Neural crest cell (in vitro differentiated cells): ENCODE data around the gene KANK2. TPM values are rescaled to one million over a fixed set of nuclear protein-coding genes. Genes with fewer than 3 reads are reported as not detected.

Experiments
- DNase-seq: peaks from one replicate; pipeline ENCODE4 v3.0.0; 2021; ENCODE audit warnings: low read depth, mixed read lengths, low spot score
- H3K27ac Mint-ChIP-seq: one replicate; pipeline ENCODE4 v1.8.0; 2021; ENCODE audit warnings: mild to moderate bottlenecking, mixed read lengths; ENCODE audit not compliant: unreplicated experiment
- H3K27me3 Mint-ChIP-seq: 2 replicates; pipeline ENCODE4 v1.8.0; 2021; ENCODE audit warnings: low read depth, mild to moderate bottlenecking, mixed read lengths
- H3K36me3 Mint-ChIP-seq: 2 replicates; pipeline ENCODE4 v1.8.0; 2021; ENCODE audit warnings: low read depth, mild to moderate bottlenecking, mixed read lengths
- H3K4me1 Mint-ChIP-seq: 2 replicates; pipeline ENCODE4 v1.8.0; 2021; ENCODE audit warnings: mixed read lengths
- H3K4me3 Mint-ChIP-seq: one replicate; pipeline ENCODE4 v1.8.0; 2021; ENCODE audit warnings: mild to moderate bottlenecking, mixed read lengths
- H3K9me3 Mint-ChIP-seq: 2 replicates; pipeline ENCODE4 v1.8.0; 2021; ENCODE audit warnings: mixed read lengths
- CTCF ChIP-seq: fragments of 200-600 bp; sonication (generic); conservative IDR thresholded peaks from 2 replicates; pipeline ENCODE4 v1.5.0; 2021; ENCODE audit warnings: antibody characterized with exemption, mild to moderate bottlenecking
- total RNA-seq: library from RNA; stranded (reverse); gene quantifications from 2 replicates; pipeline ENCODE4 v1.2.1, GENCODE V29; 2021

The KANK2 gene
- total RNA-seq, 1 donor from 2014 or later = 32.1 TPM

- no peak for TF ChIP-seq CTCF
- no peak for DNase-seq
- peaks cover 33% of the 10 kb centered on the region for H3K4me1 Mint-ChIP-seq
- peak overlapping the region; percentile 76 for H3K4me3 Mint-ChIP-seq
- peaks cover 3% of the 10 kb centered on the region for H3K36me3 Mint-ChIP-seq
- peak overlapping the region; percentile 57 for H3K27ac Mint-ChIP-seq
- H3K9me3 Mint-ChIP-seq = no peaks in the 10 kb centered on the region
- peaks cover 23% of the 10 kb centered on the region for H3K27me3 Mint-ChIP-seq
Measured at GRCh38 chr19:11138601-11139300, 58.6 kb downstream of the KANK2 start.

GRCh38 chr19:11137542-11138384 lies 59.6 kb downstream of the KANK2 start:
- Mint-ChIP-seq H3K4me1 (peaks cover 24% of the 10 kb centered on the region), H3K9me3 (no peaks in the 10 kb centered on the region)
- peak; percentile 75 for TF ChIP-seq CTCF

GRCh38 chr19:11136400-11137101 lies 60.8 kb downstream of the KANK2 start:
- no peak for DNase-seq
- Mint-ChIP-seq H3K4me3 (peak overlapping the region; percentile 87), H3K27me3 (peaks cover 26% of the 10 kb centered on the region), H3K27ac (peak overlapping the region; percentile 43), H3K4me1 (peaks cover 24% of the 10 kb centered on the region), H3K36me3 (peaks cover 15% of the 10 kb centered on the region), H3K9me3 (no peaks in the 10 kb centered on the region)
- no peak for TF ChIP-seq CTCF

More at GRCh38 chr19:11137542-11138384, 59.6 kb downstream of the KANK2 start:
- peaks cover 26% of the 10 kb centered on the region for H3K27me3 Mint-ChIP-seq
- DNase-seq = peak; percentile 69
- peak overlapping the region; percentile 87 for H3K4me3 Mint-ChIP-seq
- H3K36me3 Mint-ChIP-seq = peaks cover 10% of the 10 kb centered on the region
- peak overlapping the region; percentile 78 for H3K27ac Mint-ChIP-seq

- H3K4me3 Mint-ChIP-seq = peak overlapping the region; percentile 69
- peaks cover 22% of the 10 kb centered on the region for H3K27me3 Mint-ChIP-seq
- H3K36me3 Mint-ChIP-seq = peaks cover 39% of the 10 kb centered on the region
- H3K9me3 Mint-ChIP-seq = no peaks in the 10 kb centered on the region
- H3K4me1 Mint-ChIP-seq = peaks cover 7% of the 10 kb centered on the region
- no peak for DNase-seq
- TF ChIP-seq CTCF = no peak
- H3K27ac Mint-ChIP-seq = no peak overlapping the region
Measured at GRCh38 chr19:11131471-11131870, 65.9 kb downstream of the KANK2 start.

- peak; percentile 74 for TF ChIP-seq CTCF
- Mint-ChIP-seq H3K27ac (no peak overlapping the region), H3K36me3 (peaks cover 43% of the 10 kb centered on the region), H3K4me3 (peak overlapping the region; percentile 69), H3K9me3 (no peaks in the 10 kb centered on the region), H3K4me1 (peaks cover 2% of the 10 kb centered on the region), H3K27me3 (peaks cover 20% of the 10 kb centered on the region)
- DNase-seq = peak; percentile 78
Measured at GRCh38 chr19:11130824-11131455, 66.4 kb downstream of the KANK2 start.
